Fibroblast of lung (primary cell): Measurements from ENCODE around the gene AQP1.

ENCODE experiments used
- EZH2 ChIP-seq: IDR thresholded peaks from 2 replicates; pipeline ENCODE4 v1.5.1; 2012; ENCODE audit warnings: low read length, control low read depth, mild to moderate bottlenecking; ENCODE audit errors: missing control alignments
- TF ChIP-seq, protein P1 (sequence below), 2 donors: IDR thresholded peaks in 1 of 2; conservative IDR thresholded peaks in 1 of 2; 1 replicate in 1 of 2; 2 replicates in 1 of 2; pipeline ENCODE4 v1.5.1; 2011 to 2012; ENCODE audit warnings: low read length in 2 of 2, control low read depth in 1 of 2, inconsistent platforms in 1 of 2, low read depth in 1 of 2, mild to moderate bottlenecking in 1 of 2

DNA sequence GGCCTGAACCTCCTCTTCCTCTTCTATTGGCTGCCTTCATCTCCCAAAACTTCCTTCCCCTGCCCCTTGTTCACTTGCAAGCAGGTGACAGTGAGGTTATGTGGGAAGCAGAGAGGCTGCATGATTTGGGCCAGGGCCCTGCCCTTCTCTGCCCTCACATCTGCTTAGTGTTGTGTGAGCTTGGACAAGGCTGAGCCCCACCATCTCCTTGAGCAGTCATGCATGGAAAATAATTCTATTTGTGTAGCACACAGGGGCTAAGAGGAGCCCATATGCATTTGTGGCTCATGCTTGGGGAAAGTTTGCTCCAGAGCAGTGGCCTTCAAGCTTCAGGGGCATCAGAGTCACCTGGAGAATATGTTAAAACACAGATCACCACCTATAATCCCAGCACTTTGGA lies 26.8 kb upstream of the AQP1 start:
- TF ChIP-seq, protein P1, sequence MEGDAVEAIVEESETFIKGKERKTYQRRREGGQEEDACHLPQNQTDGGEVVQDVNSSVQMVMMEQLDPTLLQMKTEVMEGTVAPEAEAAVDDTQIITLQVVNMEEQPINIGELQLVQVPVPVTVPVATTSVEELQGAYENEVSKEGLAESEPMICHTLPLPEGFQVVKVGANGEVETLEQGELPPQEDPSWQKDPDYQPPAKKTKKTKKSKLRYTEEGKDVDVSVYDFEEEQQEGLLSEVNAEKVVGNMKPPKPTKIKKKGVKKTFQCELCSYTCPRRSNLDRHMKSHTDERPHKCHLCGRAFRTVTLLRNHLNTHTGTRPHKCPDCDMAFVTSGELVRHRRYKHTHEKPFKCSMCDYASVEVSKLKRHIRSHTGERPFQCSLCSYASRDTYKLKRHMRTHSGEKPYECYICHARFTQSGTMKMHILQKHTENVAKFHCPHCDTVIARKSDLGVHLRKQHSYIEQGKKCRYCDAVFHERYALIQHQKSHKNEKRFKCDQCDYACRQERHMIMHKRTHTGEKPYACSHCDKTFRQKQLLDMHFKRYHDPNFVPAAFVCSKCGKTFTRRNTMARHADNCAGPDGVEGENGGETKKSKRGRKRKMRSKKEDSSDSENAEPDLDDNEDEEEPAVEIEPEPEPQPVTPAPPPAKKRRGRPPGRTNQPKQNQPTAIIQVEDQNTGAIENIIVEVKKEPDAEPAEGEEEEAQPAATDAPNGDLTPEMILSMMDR (conservative IDR thresholded peaks at IDR 0.05 in 1 of 2, IDR thresholded peaks at IDR 0.05 in 1 of 2; ENCODE audit: low read depth in 1 of 2, low read length in 2 of 2), result no peak
- no peak for TF ChIP-seq EZH2
